HL-60 (cell line): ENCODE results near the gene FLYWCH2.

Source experiments
- DNase-seq, 2 experiments: peaks; one replicate each; pipeline ENCODE4 v3.0.0-alpha.2; 2010 to 2020; ENCODE audit warnings: low read depth in 1 of 2, low spot score in 1 of 2
- H3K27ac ChIP-seq: fragments of 250-450 bp; sonication (Bioruptor Pico); replicated peaks from 2 replicates; pipeline ENCODE4 v1.5.1; 2020; ENCODE audit warnings: mild to moderate bottlenecking, moderate library complexity
- H3K27me3 ChIP-seq: fragments of 250-450 bp; sonication (Bioruptor Pico); 2 replicates; pipeline ENCODE4 v1.5.1; 2021; ENCODE audit warnings: mild to moderate bottlenecking, moderate library complexity; ENCODE audit not compliant: insufficient read depth, poor library complexity, severe bottlenecking
- H3K4me3 ChIP-seq: replicated peaks from 2 replicates; pipeline ENCODE4 v1.5.1; 2011; ENCODE audit warnings: mild to moderate bottlenecking, control low read depth, low read length; ENCODE audit not compliant: insufficient read depth
- CTCF ChIP-seq: IDR thresholded peaks from one replicate; pipeline ENCODE4 v1.5.1; 2011; ENCODE audit warnings: low read length, control low read depth, inconsistent platforms; ENCODE audit not compliant: insufficient read depth
- GABPA ChIP-seq: IDR thresholded peaks from 2 replicates; pipeline ENCODE4 v1.6.1; 2012; ENCODE audit warnings: low read depth
- POLR2AphosphoS5 ChIP-seq: IDR thresholded peaks from 2 replicates; pipeline ENCODE4 v1.6.1; 2012; ENCODE audit warnings: low read depth
- REST ChIP-seq: IDR thresholded peaks from 2 replicates; pipeline ENCODE4 v1.6.1; 2012; ENCODE audit warnings: low read depth; ENCODE audit not compliant: insufficient replicate concordance
- SPI1 ChIP-seq: IDR thresholded peaks from 2 replicates; pipeline ENCODE4 v1.6.1; 2012; ENCODE audit warnings: low read depth, mild to moderate bottlenecking, borderline replicate concordance

Gene FLYWCH2

GRCh38 chr16:2899564-2900072 is 16.6 kb downstream of the FLYWCH2 start:
- DNase-seq, result no peak
- no peaks in the 10 kb centered on the region for H3K27me3 ChIP-seq
- H3K27ac ChIP-seq, result no peak overlapping the region
- H3K4me3 ChIP-seq, result no peak overlapping the region
- TF ChIP-seq REST (no peak), SPI1 (no peak), POLR2AphosphoS5 (no peak), GABPA (no peak), CTCF (no peak)

- no peaks in the 10 kb centered on the region for H3K27me3 ChIP-seq
- no peak for DNase-seq
These were observed 17.6 kb downstream of the FLYWCH2 start for GRCh38 chr16:2900526-2901075.

More at GRCh38 chr16:2900526-2901075, 17.6 kb downstream of the FLYWCH2 start:
- H3K4me3 ChIP-seq, result no peak overlapping the region
- TF ChIP-seq REST (no peak), SPI1 (no peak), POLR2AphosphoS5 (no peak), GABPA (no peak), CTCF (no peak)
- no peak overlapping the region for H3K27ac ChIP-seq
